ENCODE results near the gene TAGLN3.

Gene TAGLN3

DNA sequence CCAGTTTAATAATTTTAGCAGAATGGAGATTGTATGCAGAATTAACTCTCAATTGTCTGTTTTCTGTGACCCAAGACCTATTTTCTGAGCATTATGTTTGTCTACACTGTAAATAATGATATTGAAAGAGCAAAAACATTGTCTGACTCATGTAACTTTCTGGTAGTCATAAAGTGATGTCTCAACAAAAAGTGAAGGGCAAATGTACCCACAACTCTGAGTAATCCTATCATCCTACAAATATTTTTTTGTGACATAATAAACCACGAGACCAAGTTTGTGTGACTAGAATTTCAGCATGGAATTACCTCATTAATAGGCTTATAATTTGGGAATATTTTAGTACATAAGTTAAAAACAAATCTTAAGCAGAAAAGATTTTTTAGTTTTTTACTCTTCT lies 35.3 kb upstream of the TAGLN3 start:
- Histone ChIP-seq H3K36me3 (ENCODE audit: control insufficient read depth, insufficient read depth, low read length, severe bottlenecking) (peaks cover 58% of the 10 kb centered on the region), H3K9ac (ENCODE audit: low read length) (peak overlapping the region; percentile 46), H3K9me3 (ENCODE audit: control insufficient read depth, low read length) (no peaks in the 10 kb centered on the region), H3K27me3 (replicated peaks; ENCODE audit: control insufficient read depth, insufficient read depth, low read length) (no peaks in the 10 kb centered on the region), H3K4me3 (ENCODE audit: low read length) (no peak overlapping the region), H3K4me1 (ENCODE audit: control insufficient read depth, insufficient read depth, low read length) (peaks cover 27% of the 10 kb centered on the region)
- DNase-seq (ENCODE audit: low read depth): peak; percentile 69

GRCh38 chr3:111965484-111965883 lies 33.2 kb upstream of the TAGLN3 start:
- Histone ChIP-seq H3K36me3 (ENCODE audit: control insufficient read depth, insufficient read depth, low read length, severe bottlenecking) (peaks cover 63% of the 10 kb centered on the region), H3K4me3 (ENCODE audit: low read length) (no peak overlapping the region), H3K9ac (ENCODE audit: low read length) (no peak overlapping the region), H3K4me1 (ENCODE audit: control insufficient read depth, insufficient read depth, low read length) (peaks cover 34% of the 10 kb centered on the region), H3K27me3 (replicated peaks; ENCODE audit: control insufficient read depth, insufficient read depth, low read length) (no peaks in the 10 kb centered on the region), H3K9me3 (ENCODE audit: control insufficient read depth, low read length) (no peaks in the 10 kb centered on the region)
- no peak for DNase-seq (ENCODE audit: low read depth)

DNA sequence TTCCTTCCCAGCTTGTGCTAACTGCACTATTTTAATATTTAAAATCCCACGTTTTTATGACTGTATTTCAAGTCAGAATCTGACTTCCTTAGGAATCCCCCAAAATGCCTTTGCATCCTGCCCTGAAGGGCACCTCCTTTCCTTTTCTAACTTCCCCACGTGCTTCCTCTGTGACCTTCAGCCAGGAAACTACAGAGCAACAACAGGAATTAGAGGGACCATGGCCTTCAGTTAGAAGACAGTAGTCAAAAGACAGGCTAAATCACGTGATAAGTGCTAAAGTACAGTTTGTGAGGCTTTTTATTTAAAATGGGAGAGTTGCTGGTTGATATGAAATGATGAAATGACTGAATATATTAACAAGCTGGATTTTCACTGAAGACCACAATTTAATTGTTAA lies 31.7 kb upstream of the TAGLN3 start:
- no peak for DNase-seq (ENCODE audit: low read depth)
- Histone ChIP-seq H3K36me3 (ENCODE audit: control insufficient read depth, insufficient read depth, low read length, severe bottlenecking) (peaks cover 71% of the 10 kb centered on the region), H3K27me3 (replicated peaks; ENCODE audit: control insufficient read depth, insufficient read depth, low read length) (no peaks in the 10 kb centered on the region), H3K9me3 (ENCODE audit: control insufficient read depth, low read length) (no peaks in the 10 kb centered on the region), H3K4me1 (ENCODE audit: control insufficient read depth, insufficient read depth, low read length) (peaks cover 34% of the 10 kb centered on the region), H3K4me3 (ENCODE audit: low read length) (no peak overlapping the region), H3K9ac (ENCODE audit: low read length) (peak overlapping the region; percentile 38)

DNA sequence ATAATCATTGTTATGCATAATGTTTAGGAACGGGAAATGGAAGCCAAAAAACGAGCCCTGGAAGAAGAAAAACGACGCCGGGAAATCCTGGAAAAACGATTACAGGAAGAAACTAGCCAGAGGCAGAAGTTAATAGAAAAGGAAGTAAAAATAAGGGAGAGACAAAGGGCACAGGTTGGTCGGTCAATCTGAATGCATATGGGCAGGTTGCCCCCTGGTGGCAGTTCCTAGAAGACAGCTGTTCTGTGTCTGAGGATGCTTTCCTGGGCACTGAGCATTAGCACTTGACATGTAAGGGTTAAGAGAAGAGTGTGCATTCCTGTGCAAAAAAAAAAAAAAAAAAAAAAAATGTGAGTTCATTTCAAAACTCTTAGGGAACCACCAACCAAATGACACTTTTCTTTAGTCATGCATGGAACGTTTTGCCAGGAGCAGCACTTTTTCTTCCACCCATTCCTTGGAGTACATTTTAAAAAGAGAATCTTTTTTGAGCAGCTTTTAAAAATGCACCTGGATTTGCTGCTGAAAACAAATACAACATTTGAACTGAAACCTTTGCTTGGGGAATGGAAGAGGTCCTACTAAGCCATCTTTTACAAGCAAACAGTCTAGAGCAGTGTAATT lies 31.0 kb upstream of the TAGLN3 start:
- H3K36me3 ChIP-seq (ENCODE audit: control insufficient read depth, insufficient read depth, low read length, severe bottlenecking): peaks cover 73% of the 10 kb centered on the region
- H3K27me3 ChIP-seq (replicated peaks; ENCODE audit: control insufficient read depth, insufficient read depth, low read length): no peaks in the 10 kb centered on the region
- peaks cover 37% of the 10 kb centered on the region for H3K4me1 ChIP-seq (ENCODE audit: control insufficient read depth, insufficient read depth, low read length)
- no peak overlapping the region for H3K4me3 ChIP-seq (ENCODE audit: low read length)
- DNase-seq (ENCODE audit: low read depth): peak; percentile 92
- no peaks in the 10 kb centered on the region for H3K9me3 ChIP-seq (ENCODE audit: control insufficient read depth, low read length)
- peak overlapping the region; percentile 38 for H3K9ac ChIP-seq (ENCODE audit: low read length)

- Histone ChIP-seq H3K36me3 (ENCODE audit: control insufficient read depth, insufficient read depth, low read length, severe bottlenecking) (peaks cover 73% of the 10 kb centered on the region), H3K9me3 (ENCODE audit: control insufficient read depth, low read length) (no peaks in the 10 kb centered on the region), H3K4me1 (ENCODE audit: control insufficient read depth, insufficient read depth, low read length) (peaks cover 31% of the 10 kb centered on the region), H3K4me3 (ENCODE audit: low read length) (no peak overlapping the region), H3K9ac (ENCODE audit: low read length) (peak overlapping the region; percentile 27), H3K27me3 (replicated peaks; ENCODE audit: control insufficient read depth, insufficient read depth, low read length) (no peaks in the 10 kb centered on the region)
- peak; percentile 34 for DNase-seq (ENCODE audit: low read depth)
Observed at GRCh38 chr3:111968319-111969054, 30.2 kb upstream of the TAGLN3 start.

DNA sequence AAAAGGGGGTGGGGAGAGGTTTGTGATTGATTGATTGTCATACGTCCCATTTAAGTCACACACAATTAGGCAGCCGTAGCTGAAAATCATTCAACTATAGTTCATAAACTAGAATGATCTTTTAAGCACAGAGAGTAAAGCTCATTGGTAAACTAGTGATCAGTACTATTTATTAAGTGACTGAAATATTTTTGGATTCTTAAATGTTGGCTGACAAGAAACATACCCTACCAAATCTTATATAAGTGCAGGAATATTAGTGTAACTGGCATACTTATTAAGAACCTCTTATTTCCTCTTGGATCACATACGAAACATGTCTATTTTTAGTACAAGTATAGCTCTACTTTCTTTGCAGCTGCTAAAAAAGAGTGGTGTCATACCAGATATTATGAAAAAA lies 28.3 kb upstream of the TAGLN3 start:
- H3K36me3 ChIP-seq (ENCODE audit: control insufficient read depth, insufficient read depth, low read length, severe bottlenecking): peaks cover 77% of the 10 kb centered on the region
- H3K9ac ChIP-seq (ENCODE audit: low read length): no peak overlapping the region
- peaks cover 25% of the 10 kb centered on the region for H3K4me1 ChIP-seq (ENCODE audit: control insufficient read depth, insufficient read depth, low read length)
- no peaks in the 10 kb centered on the region for H3K9me3 ChIP-seq (ENCODE audit: control insufficient read depth, low read length)
- H3K27me3 ChIP-seq (replicated peaks; ENCODE audit: control insufficient read depth, insufficient read depth, low read length): no peaks in the 10 kb centered on the region
- no peak overlapping the region for H3K4me3 ChIP-seq (ENCODE audit: low read length)
- no peak for DNase-seq (ENCODE audit: low read depth)

DNA sequence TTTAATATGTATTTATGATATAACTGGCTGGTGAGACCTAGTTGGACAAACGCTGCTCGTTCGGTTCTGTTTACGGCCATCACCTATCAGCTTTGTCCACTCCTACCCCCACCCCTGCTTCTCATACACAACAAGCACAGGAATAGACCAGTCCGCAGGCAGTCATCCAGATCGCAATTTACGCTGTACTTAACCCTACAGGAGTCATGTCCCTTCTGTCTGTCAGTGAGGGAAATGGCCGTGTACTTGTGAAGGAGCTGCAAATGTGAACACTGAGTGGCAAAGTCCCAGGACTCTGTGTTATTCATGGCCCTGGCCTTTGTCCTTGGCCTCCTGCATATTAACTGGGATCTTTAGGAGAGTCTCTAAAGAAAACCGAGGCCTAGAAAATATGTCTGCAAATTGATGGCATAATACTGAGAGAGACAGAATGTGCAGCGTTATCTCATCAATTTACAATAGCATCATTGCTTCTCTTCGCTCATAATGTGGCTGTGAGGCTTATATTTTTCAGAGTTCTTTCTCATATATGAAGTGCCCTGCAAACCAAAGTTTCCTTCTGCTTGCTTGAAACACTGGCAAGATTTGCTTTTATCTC lies 27.1 kb upstream of the TAGLN3 start:
- Histone ChIP-seq H3K9me3 (ENCODE audit: control insufficient read depth, low read length) (no peaks in the 10 kb centered on the region), H3K9ac (ENCODE audit: low read length) (no peak overlapping the region), H3K27me3 (replicated peaks; ENCODE audit: control insufficient read depth, insufficient read depth, low read length) (no peaks in the 10 kb centered on the region), H3K4me3 (ENCODE audit: low read length) (no peak overlapping the region), H3K36me3 (ENCODE audit: control insufficient read depth, insufficient read depth, low read length, severe bottlenecking) (peaks cover 72% of the 10 kb centered on the region), H3K4me1 (ENCODE audit: control insufficient read depth, insufficient read depth, low read length) (peaks cover 25% of the 10 kb centered on the region)
- DNase-seq (ENCODE audit: low read depth): no peak

GRCh38 chr3:111972891-111973290 lies 25.8 kb upstream of the TAGLN3 start:
- Histone ChIP-seq H3K4me1 (ENCODE audit: control insufficient read depth, insufficient read depth, low read length) (peaks cover 16% of the 10 kb centered on the region), H3K9ac (ENCODE audit: low read length) (no peak overlapping the region), H3K27me3 (replicated peaks; ENCODE audit: control insufficient read depth, insufficient read depth, low read length) (no peaks in the 10 kb centered on the region), H3K9me3 (ENCODE audit: control insufficient read depth, low read length) (no peaks in the 10 kb centered on the region), H3K36me3 (ENCODE audit: control insufficient read depth, insufficient read depth, low read length, severe bottlenecking) (peaks cover 71% of the 10 kb centered on the region), H3K4me3 (ENCODE audit: low read length) (no peak overlapping the region)
- DNase-seq (ENCODE audit: low read depth): peak; percentile 42

GRCh38 chr3:111975131-111975530 lies 23.6 kb upstream of the TAGLN3 start:
- Histone ChIP-seq H3K36me3 (ENCODE audit: control insufficient read depth, insufficient read depth, low read length, severe bottlenecking) (peaks cover 48% of the 10 kb centered on the region), H3K4me3 (ENCODE audit: low read length) (no peak overlapping the region), H3K9me3 (ENCODE audit: control insufficient read depth, low read length) (no peaks in the 10 kb centered on the region), H3K4me1 (ENCODE audit: control insufficient read depth, insufficient read depth, low read length) (peaks cover 12% of the 10 kb centered on the region), H3K9ac (ENCODE audit: low read length) (no peak overlapping the region), H3K27me3 (replicated peaks; ENCODE audit: control insufficient read depth, insufficient read depth, low read length) (no peaks in the 10 kb centered on the region)
- DNase-seq (ENCODE audit: low read depth): no peak

- peaks cover 21% of the 10 kb centered on the region for H3K4me1 ChIP-seq (ENCODE audit: control insufficient read depth, insufficient read depth, low read length)
- H3K4me3 ChIP-seq (ENCODE audit: low read length): no peak overlapping the region
- H3K9ac ChIP-seq (ENCODE audit: low read length): no peak overlapping the region
- H3K27me3 ChIP-seq (replicated peaks; ENCODE audit: control insufficient read depth, insufficient read depth, low read length): no peaks in the 10 kb centered on the region
- DNase-seq (ENCODE audit: low read depth): no peak
- peaks cover 37% of the 10 kb centered on the region for H3K36me3 ChIP-seq (ENCODE audit: control insufficient read depth, insufficient read depth, low read length, severe bottlenecking)
- no peaks in the 10 kb centered on the region for H3K9me3 ChIP-seq (ENCODE audit: control insufficient read depth, low read length)
Observed at GRCh38 chr3:111976254-111976653, 22.5 kb upstream of the TAGLN3 start.

GRCh38 chr3:111978583-111979433 lies 19.9 kb upstream of the TAGLN3 start, which contains the start of gene ABHD10:
ABHD10 (plus strand) TSS chr3:111979026; CDS start chr3:111979062, 36 bp downstream.
- peak; percentile 99 for DNase-seq (ENCODE audit: low read depth)
- Histone ChIP-seq H3K9me3 (ENCODE audit: control insufficient read depth, low read length) (no peaks in the 10 kb centered on the region), H3K36me3 (ENCODE audit: control insufficient read depth, insufficient read depth, low read length, severe bottlenecking) (peaks cover 22% of the 10 kb centered on the region), H3K4me1 (ENCODE audit: control insufficient read depth, insufficient read depth, low read length) (peaks cover 23% of the 10 kb centered on the region), H3K27me3 (replicated peaks; ENCODE audit: control insufficient read depth, insufficient read depth, low read length) (no peaks in the 10 kb centered on the region), H3K4me3 (ENCODE audit: low read length) (peak within 1 kb of the TSS; percentile 90), H3K9ac (ENCODE audit: low read length) (peak within 1 kb of the TSS; percentile 92)

All from adipocyte (in vitro differentiated cells).